GM12873 (cell line): ENCODE data around the gene MAPT.

Experiments used
- CTCF ChIP-seq: IDR thresholded peaks from 2 replicates; pipeline ENCODE4 v1.5.1; 2012; ENCODE audit warnings: low read depth, mild to moderate bottlenecking, moderate library complexity, low read length, control low read depth; ENCODE audit not compliant: insufficient read depth; ENCODE audit errors: missing control alignments

MAPT gene

GRCh38 chr17:45894022-45894784, at the start of gene MAPT:
TSS of gene MAPT (plus strand) at chr17:45894554. CDS start at chr17:45962338, 67,784 bp downstream.
- peak; percentile 92 for TF ChIP-seq CTCF

- TF ChIP-seq CTCF, result no peak
These were observed 49.5 kb upstream of the MAPT start, which contains the start of gene SPPL2C for GRCh38 chr17:45844695-45845375. TSS of gene SPPL2C (plus strand) at chr17:45844881. CDS start at chr17:45844907, 26 bp downstream.

GRCh38 chr17:45845376-45846185, 48.8 kb upstream of the MAPT start:
- TF ChIP-seq CTCF, result no peak

- no peak for TF ChIP-seq CTCF
These were observed 48.1 kb upstream of the MAPT start for GRCh38 chr17:45846223-45846622.

- TF ChIP-seq CTCF, result no peak
These were observed 47.7 kb upstream of the MAPT start for GRCh38 chr17:45846646-45847045.

- TF ChIP-seq CTCF, result no peak
These were observed 47.3 kb upstream of the MAPT start for GRCh38 chr17:45847101-45847500.

GRCh38 chr17:45847747-45848146, 46.6 kb upstream of the MAPT start:
- TF ChIP-seq CTCF, result no peak
